Measurements from ENCODE around the gene CD36.

- TF ChIP-seq CTCF (conservative IDR thresholded peaks at IDR 0.05 in 1 of 2, IDR thresholded peaks at IDR 0.05 in 1 of 2; ENCODE audit: extremely low read depth in 1 of 2, insufficient read depth in 1 of 2, low read depth in 1 of 2, low read length in 2 of 2) (no peak), EZH2 (IDR thresholded peaks at IDR 0.05; ENCODE audit: borderline replicate concordance, low read length) (no peak)
These were observed 13.7 kb upstream of the CD36 start for GRCh38 chr7:80624763-80625162.
